Measurements from ENCODE around the gene GAMT.

GRCh38 chr19:1387684-1388636, 13.4 kb downstream of the GAMT start:
- TF ChIP-seq, protein P1, sequence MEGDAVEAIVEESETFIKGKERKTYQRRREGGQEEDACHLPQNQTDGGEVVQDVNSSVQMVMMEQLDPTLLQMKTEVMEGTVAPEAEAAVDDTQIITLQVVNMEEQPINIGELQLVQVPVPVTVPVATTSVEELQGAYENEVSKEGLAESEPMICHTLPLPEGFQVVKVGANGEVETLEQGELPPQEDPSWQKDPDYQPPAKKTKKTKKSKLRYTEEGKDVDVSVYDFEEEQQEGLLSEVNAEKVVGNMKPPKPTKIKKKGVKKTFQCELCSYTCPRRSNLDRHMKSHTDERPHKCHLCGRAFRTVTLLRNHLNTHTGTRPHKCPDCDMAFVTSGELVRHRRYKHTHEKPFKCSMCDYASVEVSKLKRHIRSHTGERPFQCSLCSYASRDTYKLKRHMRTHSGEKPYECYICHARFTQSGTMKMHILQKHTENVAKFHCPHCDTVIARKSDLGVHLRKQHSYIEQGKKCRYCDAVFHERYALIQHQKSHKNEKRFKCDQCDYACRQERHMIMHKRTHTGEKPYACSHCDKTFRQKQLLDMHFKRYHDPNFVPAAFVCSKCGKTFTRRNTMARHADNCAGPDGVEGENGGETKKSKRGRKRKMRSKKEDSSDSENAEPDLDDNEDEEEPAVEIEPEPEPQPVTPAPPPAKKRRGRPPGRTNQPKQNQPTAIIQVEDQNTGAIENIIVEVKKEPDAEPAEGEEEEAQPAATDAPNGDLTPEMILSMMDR (IDR thresholded peaks at IDR 0.05; ENCODE audit: borderline replicate concordance, extremely low read depth, low read length, poor library complexity, severe bottlenecking) = no peak
- TF ChIP-seq EZH2 (IDR thresholded peaks at IDR 0.05; ENCODE audit: borderline replicate concordance, low read depth, low read length, severe bottlenecking) = no peak
